ENCODE results near the gene CRYGC. TPM values are rescaled to one million over a fixed set of nuclear protein-coding genes. Genes with fewer than 3 reads are reported as not detected.

CRYGC gene
- total and polyA plus RNA-seq, 2 experiments from 2014 or later = not detected

GRCh38 chr2:208103616-208104015 lies 26.0 kb downstream of the CRYGC start:
- H3K9me3 Mint-ChIP-seq = peaks cover 5% of the 10 kb centered on the region; the same call in 2 of the 3 replicates
- DNase-seq (ENCODE audit: low spot score) = peak; percentile 54
- Histone ChIP-seq H3K27me3 (ENCODE audit: insufficient read depth) (no peaks in the 10 kb centered on the region), H3F3A (replicated peaks; ENCODE audit: low read depth) (no peaks in the 10 kb centered on the region), H3K27ac (ENCODE audit: low read depth) (no peak overlapping the region), H3K9me2 (ENCODE audit: insufficient read depth) (no peaks in the 10 kb centered on the region), H3K79me2 (replicated peaks; ENCODE audit: insufficient read depth) (no peaks in the 10 kb centered on the region), H2AFZ (peak overlapping the region; percentile 84), H3K36me3 (ENCODE audit: insufficient read depth) (no peaks in the 10 kb centered on the region; the same call in 1 of the 2 replicates), H3K4me3 (no peak overlapping the region), H3K4me2 (no peak overlapping the region), H3K4me1 (ENCODE audit: insufficient read depth) (peaks cover 35% of the 10 kb centered on the region), H4K20me1 (replicated peaks; ENCODE audit: insufficient read depth) (no peaks in the 10 kb centered on the region)
- peaks cover 16% of the 10 kb centered on the region for H3K36me3 Mint-ChIP-seq (ENCODE audit: low read depth)
- 0 out of 2 replicates have a peak overlapping the region, but pooled peaks have one; percentile 58 for H3K27ac Mint-ChIP-seq
- peak; percentile 66 for ATAC-seq
- no peak overlapping the region for H3K4me3 Mint-ChIP-seq
- H3K4me1 Mint-ChIP-seq = peaks cover 38% of the 10 kb centered on the region
- TF ChIP-seq ZNF114 (CRISPR knock-in tag; IDR thresholded peaks at IDR 0.05) (no peak), ETS1 (IDR thresholded peaks at IDR 0.05) (no peak), EZH2 (IDR thresholded peaks at IDR 0.05; ENCODE audit: low read depth, unreplicated experiment) (no peak), EZH2phosphoT487 (IDR thresholded peaks at IDR 0.05; ENCODE audit: unreplicated experiment) (no peak), CREB1 (CRISPR knock-in tag; IDR thresholded peaks at IDR 0.05; ENCODE audit: low read depth) (no peak), CTCF (conservative IDR thresholded peaks at IDR 0.05; ENCODE audit: low read depth in 2 of 2) (no peak), JUNB (IDR thresholded peaks at IDR 0.05; ENCODE audit: unreplicated experiment) (no peak), NANOG (IDR thresholded peaks at IDR 0.05; ENCODE audit: borderline replicate concordance) (no peak), STAT1 (IDR thresholded peaks at IDR 0.05; ENCODE audit: unreplicated experiment) (no peak), ZNF331 (CRISPR knock-in tag; IDR thresholded peaks at IDR 0.05; ENCODE audit: low read depth) (no peak), ZNF462 (CRISPR knock-in tag; IDR thresholded peaks at IDR 0.05) (no peak), REST (IDR thresholded peaks at IDR 0.05; ENCODE audit: unreplicated experiment) (no peak), POLR2AphosphoS5 (IDR thresholded peaks at IDR 0.05; ENCODE audit: low read depth) (no peak)
- H3K27me3 Mint-ChIP-seq (ENCODE audit: insufficient read depth, low read depth, poor library complexity) = peaks cover 1% of the 10 kb centered on the region
